Measurements from ENCODE around the gene KSR2. TPM values are rescaled to one million over a fixed set of nuclear protein-coding genes. Genes with fewer than 3 reads are reported as not detected.

KSR2 gene
- total RNA-seq, 1 donor from 2014 or later: 0.78 TPM

- DNase-seq: no peak
Observed at GRCh38 chr12:117622741-117623140, 346.0 kb downstream of the KSR2 start.

GRCh38 chr12:117622087-117622486, 346.7 kb downstream of the KSR2 start:
- no peak for DNase-seq

- no peak for DNase-seq
Observed at GRCh38 chr12:117607778-117608177, 361.0 kb downstream of the KSR2 start.

DNA sequence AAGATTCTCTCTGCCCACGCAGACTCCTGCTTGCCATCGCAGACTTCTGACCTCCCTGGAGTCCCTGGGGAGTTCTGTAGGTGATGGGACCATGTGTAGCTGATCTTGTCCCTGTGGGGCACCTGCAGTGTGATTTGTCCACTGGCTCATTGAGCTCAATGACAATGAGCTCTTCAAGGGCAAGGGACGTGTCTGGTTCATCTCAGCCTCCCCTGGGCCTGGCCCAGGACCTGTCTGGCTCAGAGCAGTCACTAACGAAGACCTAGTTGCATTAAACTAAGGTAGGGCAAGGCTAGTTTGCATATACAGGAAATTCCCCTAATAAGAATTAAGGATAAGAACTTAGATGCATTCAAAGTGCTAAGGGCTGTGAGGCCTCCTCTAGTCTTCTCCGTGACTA, 361.8 kb downstream of the KSR2 start:
- DNase-seq: no peak

GRCh38 chr12:117606024-117606423, 362.8 kb downstream of the KSR2 start:
- no peak for DNase-seq

DNA sequence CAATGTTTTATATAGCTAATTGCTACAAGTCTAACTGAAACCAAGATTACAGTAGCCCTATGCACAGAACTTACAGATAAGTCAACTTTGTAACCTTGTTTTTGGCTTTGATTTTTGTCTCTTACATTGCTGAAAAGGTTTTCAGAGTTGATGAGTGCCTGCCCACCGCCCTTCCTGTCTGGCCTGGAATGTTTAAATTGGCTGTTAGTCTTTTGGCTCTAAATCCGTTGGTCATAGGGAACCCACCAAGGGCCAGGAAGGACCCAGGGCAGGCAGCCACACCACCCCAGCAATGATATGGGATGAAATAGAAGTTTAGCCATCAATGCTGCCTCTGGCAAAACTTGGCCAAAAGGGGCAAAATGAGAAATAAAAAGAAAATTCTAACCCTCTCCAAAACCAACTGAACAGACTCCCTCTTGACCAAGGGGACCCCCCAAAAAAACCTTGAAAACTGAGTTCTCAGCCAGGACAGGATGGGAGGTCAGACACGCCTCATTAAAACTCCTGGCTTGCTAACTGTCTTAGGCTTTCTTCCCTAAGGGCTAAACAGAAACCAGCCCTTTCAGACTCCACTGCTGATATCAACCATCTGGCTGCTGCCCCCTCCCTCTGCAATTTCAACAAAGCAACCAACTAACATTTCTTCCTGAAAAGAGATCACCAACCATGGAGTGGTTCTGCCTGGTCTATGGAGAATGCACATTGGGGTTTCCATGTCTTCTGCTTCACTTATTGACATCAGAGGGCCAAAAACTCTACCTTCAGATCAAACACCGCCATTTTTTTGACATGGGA, 365.3 kb downstream of the KSR2 start:
- no peak for DNase-seq

DNA sequence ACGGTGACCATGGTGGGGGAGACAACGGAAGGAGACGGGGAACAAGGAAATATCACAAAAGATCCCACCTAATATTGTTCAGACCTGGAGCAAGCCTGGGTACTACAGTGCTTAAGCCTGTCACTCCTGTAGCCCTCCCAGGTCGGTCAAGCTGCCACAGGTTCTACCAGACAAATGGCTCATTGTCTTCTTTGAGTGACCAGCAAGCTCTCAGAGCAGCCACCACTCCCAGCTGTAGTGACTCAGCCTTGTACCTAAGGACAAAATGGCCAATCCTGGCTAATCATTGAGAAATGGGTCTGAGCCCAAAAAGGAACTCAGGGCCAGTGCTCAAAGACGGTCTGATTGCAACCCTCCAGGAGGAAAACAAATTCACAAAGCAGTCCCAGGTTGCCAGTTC, 368.9 kb downstream of the KSR2 start:
- no peak for DNase-seq

DNA sequence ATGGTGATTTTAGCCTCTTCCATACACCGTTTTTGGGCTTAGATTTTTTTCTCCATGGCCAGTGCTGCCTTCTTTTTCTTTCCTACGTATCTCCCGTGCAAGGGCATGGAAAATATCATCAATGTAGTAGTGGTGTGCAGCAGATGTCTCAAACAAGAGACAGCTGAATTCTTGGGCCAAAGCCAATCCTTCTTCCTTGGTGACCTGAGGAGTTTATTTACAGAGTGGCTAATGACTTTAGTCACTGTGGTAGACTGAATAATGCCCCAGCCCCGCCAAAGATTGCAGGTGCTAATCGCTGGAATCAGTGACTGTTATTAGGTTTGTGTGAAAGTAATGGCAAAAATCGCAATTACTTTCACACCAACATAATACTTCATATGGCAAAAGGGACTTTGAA, 371.8 kb downstream of the KSR2 start:
- DNase-seq: no peak

- DNase-seq: no peak
Observed at GRCh38 chr12:117595751-117596150, 373.0 kb downstream of the KSR2 start.

GRCh38 chr12:117594481-117594880, 374.3 kb downstream of the KSR2 start:
- no peak for DNase-seq

DNA sequence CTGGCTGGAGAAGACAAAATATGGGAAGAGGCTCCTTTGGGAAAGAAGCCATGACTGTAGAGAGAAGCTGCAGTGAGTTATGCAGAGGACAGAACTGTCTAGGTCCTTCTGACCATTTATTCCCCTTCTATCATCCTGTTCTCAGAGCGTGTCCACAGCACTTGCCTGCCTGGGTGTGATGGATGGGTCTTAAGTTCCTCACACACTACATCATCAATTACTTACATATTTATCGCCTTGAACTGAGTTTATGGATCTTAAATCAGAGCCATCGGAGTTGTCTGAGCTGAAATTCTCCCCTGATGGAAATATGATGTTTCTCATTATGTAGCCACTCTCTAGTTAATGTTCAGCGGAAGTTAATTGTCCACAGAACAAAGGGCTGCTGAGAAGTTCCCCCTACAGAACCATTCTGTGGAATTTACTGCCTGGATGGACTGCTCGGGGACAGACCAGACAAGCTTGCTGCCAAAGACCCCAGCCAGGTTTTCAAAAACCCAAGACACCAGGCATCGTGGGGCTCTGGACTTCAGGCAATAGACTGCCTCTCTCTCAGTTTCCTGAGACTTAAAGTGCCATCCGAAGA, 374.9 kb downstream of the KSR2 start:
- DNase-seq: no peak

GRCh38 chr12:117592588-117593305, 376.0 kb downstream of the KSR2 start:
- no peak for DNase-seq

DNA sequence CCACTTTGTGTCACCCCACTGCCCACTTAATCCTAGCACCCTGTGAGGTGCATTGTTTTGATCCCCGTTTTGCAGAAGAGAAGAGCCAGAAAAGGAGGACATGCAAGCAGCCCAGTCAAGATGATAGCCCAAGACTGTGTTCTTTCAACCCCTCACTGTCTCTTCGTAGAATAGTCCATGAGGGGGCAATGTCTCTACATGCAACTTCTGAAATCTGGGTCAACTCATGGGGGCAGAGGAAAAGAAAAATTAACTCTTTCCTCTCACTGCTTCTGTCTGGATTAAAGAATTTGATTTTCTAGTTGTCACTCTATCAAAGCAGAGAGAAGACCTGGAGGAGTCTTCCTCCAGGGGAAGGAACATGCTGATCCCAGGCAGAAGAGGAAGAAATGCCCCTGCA, 377.8 kb downstream of the KSR2 start:
- no peak for DNase-seq

- DNase-seq: no peak
Observed at GRCh38 chr12:117590386-117590785, 378.4 kb downstream of the KSR2 start.

- no peak for DNase-seq
Observed at GRCh38 chr12:117589021-117589420, 379.8 kb downstream of the KSR2 start.

DNA sequence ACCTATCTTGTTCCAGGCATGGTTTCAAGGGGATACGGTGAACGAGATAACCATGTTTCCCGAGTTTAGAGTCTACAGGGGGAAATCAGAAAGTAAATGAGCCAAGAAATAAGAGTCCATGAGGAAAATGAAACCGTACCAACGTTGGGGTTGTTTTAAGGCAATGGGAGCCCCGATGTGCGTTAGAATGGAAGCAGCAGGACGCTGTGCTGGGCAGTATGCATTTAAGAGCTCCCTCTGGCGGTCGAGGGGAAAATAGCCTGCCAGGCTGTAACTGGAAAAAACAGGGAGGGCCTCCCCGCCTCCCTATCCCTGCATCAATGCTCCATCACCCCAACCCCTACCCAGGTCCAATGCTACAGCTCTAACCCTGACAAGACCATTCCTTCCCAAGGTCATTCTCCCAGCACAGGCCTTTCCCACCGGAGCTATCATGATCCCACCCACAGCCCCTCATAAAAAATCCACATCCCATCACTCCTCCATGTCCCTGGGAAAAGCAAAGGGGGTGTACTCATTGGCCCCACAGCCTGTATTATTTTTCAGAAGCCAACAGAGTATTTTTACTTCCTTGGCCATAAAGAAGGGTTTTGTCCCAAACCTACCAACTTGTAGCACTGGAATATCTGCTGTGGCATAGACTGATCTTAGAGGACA, 381.0 kb downstream of the KSR2 start:
- DNase-seq: no peak

DNA sequence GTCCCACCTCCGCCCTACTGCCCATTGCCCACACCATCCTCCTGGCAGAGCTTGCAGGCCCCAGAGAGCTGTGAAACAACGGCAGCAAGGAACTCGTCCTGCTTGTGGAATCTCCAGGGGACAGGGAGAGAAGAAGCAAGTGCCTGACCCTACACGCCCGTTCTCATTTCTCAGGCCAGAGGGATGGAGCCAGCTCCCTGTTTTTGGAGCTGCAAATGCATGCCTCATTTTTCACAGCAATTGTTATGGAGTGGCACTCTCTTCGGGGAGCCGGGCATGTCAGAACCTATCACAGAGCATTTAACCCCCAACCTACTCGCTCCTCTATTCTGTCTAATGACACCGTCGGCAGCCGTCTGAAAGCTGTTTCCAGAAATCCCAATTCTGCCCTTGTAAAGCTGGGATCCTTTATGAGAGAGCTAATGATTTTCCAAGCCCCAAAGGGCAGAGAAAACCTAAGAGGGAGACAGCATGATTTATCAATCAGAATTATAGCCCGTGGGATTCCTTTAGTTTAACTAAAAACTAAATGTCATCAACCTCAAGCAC, 385.0 kb downstream of the KSR2 start:
- DNase-seq: no peak

DNA sequence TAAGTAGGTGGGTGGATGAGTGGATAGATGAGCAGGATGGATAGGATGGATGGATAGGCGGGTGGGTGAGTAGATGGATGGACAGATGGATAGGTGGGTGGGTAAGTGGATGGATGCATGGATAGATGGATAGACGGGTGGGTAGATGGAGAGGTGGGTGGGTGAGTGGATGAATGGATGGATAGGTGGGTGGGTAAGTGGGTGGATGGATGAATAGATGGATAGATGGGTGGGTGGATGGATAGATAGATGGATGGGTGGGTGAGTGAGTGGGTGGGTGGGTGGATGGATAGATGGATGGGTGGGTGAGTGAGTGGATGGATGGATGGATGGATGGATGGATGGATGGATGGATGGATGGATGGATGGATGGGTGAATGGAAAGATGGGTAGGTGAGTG, 385.7 kb downstream of the KSR2 start:
- DNase-seq: no peak

- DNase-seq: no peak
Observed at GRCh38 chr12:117582135-117582784, 386.5 kb downstream of the KSR2 start.

DNA sequence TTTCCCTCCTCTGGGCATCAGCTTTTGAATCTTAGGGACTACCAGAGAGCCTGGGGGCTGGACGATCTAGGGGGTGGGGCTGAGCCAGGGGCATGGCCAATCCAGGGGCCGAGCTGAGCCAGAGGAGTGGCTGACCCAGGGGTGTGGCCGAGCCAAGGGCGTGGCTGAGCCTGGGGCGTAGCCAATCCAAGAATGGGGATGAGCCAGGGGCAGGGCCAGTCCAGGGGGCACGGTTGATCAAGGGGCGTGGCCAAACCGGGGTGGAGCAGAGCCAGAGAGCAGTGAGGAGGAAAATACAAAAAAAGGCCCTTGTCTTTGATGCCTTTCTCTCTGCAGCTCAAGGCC, 388.1 kb downstream of the KSR2 start:
- DNase-seq: no peak

- no peak for DNase-seq
Observed at GRCh38 chr12:117580015-117580717, 388.6 kb downstream of the KSR2 start.
